ENCODE measurements around the gene FMNL2. TPM values are rescaled to one million over a fixed set of nuclear protein-coding genes. Genes with fewer than 3 reads are reported as not detected.
A peak's percentile ranks its signal among the peaks of the same experiment; 100 is the strongest.

FMNL2 gene
- total and polyA plus RNA-seq, 2 experiments from 2014 or later: 4.4 to 18.6 TPM

DNA sequence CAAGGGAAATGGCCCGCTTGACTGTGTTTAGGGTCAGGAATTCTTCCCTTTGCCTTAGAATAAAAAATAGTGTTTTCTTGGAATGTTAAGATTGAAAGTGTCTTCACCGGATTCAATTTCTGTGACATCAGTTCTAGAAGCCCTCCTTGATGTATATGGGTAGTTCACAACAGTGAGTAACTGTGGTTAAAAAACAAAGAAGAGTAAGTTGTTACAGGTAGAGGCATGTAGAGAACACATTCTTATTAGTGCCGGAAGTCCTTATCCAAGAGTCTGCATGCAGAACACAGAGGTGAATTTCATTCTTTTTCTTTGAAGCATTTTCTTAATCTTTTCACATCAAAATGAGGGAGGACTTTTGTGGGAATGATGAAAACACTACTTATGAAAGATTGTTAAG lies 105.5 kb downstream of the FMNL2 start:
- Histone ChIP-seq H3K9me3 (ENCODE audit: low read depth) (no peaks in the 10 kb centered on the region), H3K27ac (no peak overlapping the region), H3K27me3 (replicated peaks; ENCODE audit: insufficient read depth) (no peaks in the 10 kb centered on the region), H3K4me2 (ENCODE audit: unreplicated experiment) (no peak overlapping the region), H4K20me1 (ENCODE audit: insufficient read depth) (no peaks in the 10 kb centered on the region), H2AFZ (no peak overlapping the region), H3K4me3 (no peak overlapping the region), H3K9me2 (ENCODE audit: insufficient read depth) (no peaks in the 10 kb centered on the region), H3K79me2 (ENCODE audit: insufficient read depth) (peaks cover 97% of the 10 kb centered on the region), H3K9ac (no peak overlapping the region), H3K4me1 (ENCODE audit: insufficient read depth) (peaks cover 5% of the 10 kb centered on the region), H3K36me3 (ENCODE audit: low read depth) (no peaks in the 10 kb centered on the region), H3F3A (ENCODE audit: insufficient read depth) (peaks cover 5% of the 10 kb centered on the region; the same call in 1 of the 2 replicates)
- DNase-seq: no peak
- TF ChIP-seq EZH2 (IDR thresholded peaks at IDR 0.05; ENCODE audit: insufficient read depth, poor library complexity, severe bottlenecking): no peak
- TF ChIP-seq EZH2phosphoT487 (IDR thresholded peaks at IDR 0.05; ENCODE audit: insufficient read depth, low read depth): no peak
- in situ Hi-C loops (cut with MboI): no loop called here
- 99 to 100% methylated on average over 3 of the region's 3 CpGs for WGBS, 2 experiments (ENCODE audit: low coverage in 1 of 2, low lambda C conversion rate in 2 of 2, missing lambda C conversion rate in 2 of 2)

DNA sequence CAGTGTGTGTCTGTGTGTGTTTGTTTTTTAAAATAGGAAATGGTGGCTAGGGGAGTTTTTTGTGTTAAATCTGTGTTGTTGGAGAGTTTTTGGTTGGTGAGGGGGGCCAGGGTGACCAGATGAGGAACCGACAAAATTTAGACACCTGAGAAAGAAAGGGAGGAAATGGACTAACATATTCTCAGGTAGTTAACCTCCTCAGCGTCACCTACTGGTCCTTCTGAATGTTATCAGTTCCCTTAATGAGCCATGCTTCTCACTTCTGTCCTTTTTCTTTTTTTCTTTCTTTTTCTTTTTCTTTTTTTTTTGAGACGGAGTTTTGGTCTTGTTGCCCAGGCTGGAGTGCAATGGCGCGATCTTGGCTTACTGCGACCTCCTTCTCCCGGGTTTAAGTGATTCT lies 107.0 kb downstream of the FMNL2 start:
- Histone ChIP-seq H3K27ac (no peak overlapping the region), H3K4me1 (ENCODE audit: insufficient read depth) (peaks cover 18% of the 10 kb centered on the region), H3K27me3 (replicated peaks; ENCODE audit: insufficient read depth) (no peaks in the 10 kb centered on the region), H3K9me2 (ENCODE audit: insufficient read depth) (no peaks in the 10 kb centered on the region), H3K4me2 (ENCODE audit: unreplicated experiment) (no peak overlapping the region), H3K4me3 (no peak overlapping the region), H3K36me3 (ENCODE audit: low read depth) (no peaks in the 10 kb centered on the region), H3K9me3 (ENCODE audit: low read depth) (no peaks in the 10 kb centered on the region), H3K9ac (no peak overlapping the region), H4K20me1 (ENCODE audit: insufficient read depth) (no peaks in the 10 kb centered on the region), H3K79me2 (ENCODE audit: insufficient read depth) (peaks cover 83% of the 10 kb centered on the region), H2AFZ (no peak overlapping the region), H3F3A (ENCODE audit: insufficient read depth) (peaks cover 19% of the 10 kb centered on the region)
- no peak for DNase-seq
- in situ Hi-C loops (cut with MboI): no loop called here
- TF ChIP-seq EZH2 (IDR thresholded peaks at IDR 0.05; ENCODE audit: insufficient read depth, poor library complexity, severe bottlenecking): no peak
- no peak for TF ChIP-seq EZH2phosphoT487 (IDR thresholded peaks at IDR 0.05; ENCODE audit: insufficient read depth, low read depth)
- 100% methylated on average over 7 of the region's 7 CpGs for WGBS, 2 experiments (ENCODE audit: low coverage in 1 of 2, low lambda C conversion rate in 2 of 2, missing lambda C conversion rate in 2 of 2)

DNA sequence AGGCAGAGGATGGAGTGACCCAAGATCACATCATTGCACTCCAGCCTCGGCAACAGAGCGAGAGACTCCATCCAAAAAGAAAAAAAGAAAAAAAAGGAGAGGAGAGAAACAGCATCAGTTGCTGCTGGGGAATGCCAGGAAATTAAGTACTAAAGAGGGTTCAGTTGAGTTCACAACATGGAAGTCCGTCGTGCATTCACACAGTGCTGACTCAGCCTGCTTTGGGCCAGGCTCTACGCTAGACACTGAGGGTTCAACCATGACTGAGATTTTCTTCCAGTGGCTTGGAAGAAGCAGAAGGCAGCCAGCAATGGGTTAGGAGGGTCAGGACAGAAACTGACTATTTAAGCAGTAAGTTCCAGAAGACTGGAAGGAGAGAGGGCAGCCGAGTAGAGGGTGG lies 108.8 kb downstream of the FMNL2 start:
- no peaks in the 10 kb centered on the region for H3K36me3 ChIP-seq (ENCODE audit: low read depth)
- in situ Hi-C loops (cut with MboI): no loop called here
- H3K79me2 ChIP-seq (ENCODE audit: insufficient read depth): peaks cover 83% of the 10 kb centered on the region
- no peaks in the 10 kb centered on the region for H3K9me2 ChIP-seq (ENCODE audit: insufficient read depth)
- WGBS, 2 experiments (ENCODE audit: low coverage in 1 of 2, low lambda C conversion rate in 2 of 2, missing lambda C conversion rate in 2 of 2): 96 to 100% methylated on average over 6 of the region's 6 CpGs
- H3K4me1 ChIP-seq (ENCODE audit: insufficient read depth): peaks cover 20% of the 10 kb centered on the region
- no peaks in the 10 kb centered on the region for H4K20me1 ChIP-seq (ENCODE audit: insufficient read depth)
- H3K4me3 ChIP-seq: no peak overlapping the region
- H3K9ac ChIP-seq: no peak overlapping the region
- no peaks in the 10 kb centered on the region for H3K9me3 ChIP-seq (ENCODE audit: low read depth)
- H3K27ac ChIP-seq: no peak overlapping the region
- H3K4me2 ChIP-seq (ENCODE audit: unreplicated experiment): no peak overlapping the region
- no peak overlapping the region for H2AFZ ChIP-seq
- H3F3A ChIP-seq (ENCODE audit: insufficient read depth): peaks cover 31% of the 10 kb centered on the region
- no peak for DNase-seq
- no peak for TF ChIP-seq EZH2phosphoT487 (IDR thresholded peaks at IDR 0.05; ENCODE audit: insufficient read depth, low read depth)
- TF ChIP-seq EZH2 (IDR thresholded peaks at IDR 0.05; ENCODE audit: insufficient read depth, poor library complexity, severe bottlenecking): no peak
- no peaks in the 10 kb centered on the region for H3K27me3 ChIP-seq (replicated peaks; ENCODE audit: insufficient read depth)

DNA sequence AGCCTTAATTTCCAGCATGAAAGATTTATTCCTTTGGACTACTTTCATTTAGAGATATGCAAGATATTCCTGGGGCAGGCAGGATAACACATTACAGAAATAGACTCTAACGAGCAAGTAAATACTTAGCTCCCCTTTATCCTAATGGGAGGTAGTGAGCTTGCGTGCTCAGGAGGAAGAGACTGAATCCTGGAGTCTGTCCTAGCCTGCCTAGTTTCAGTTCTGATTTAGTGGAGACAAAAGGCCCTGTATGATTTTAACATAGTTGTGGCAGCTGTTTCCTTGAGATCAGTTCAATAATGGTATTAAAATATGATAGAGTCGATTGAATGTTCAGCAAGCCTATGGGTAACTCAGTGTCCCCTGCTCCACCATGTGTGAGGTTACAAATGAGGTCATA lies 109.5 kb downstream of the FMNL2 start:
- H4K20me1 ChIP-seq (ENCODE audit: insufficient read depth): no peaks in the 10 kb centered on the region
- H3K9me2 ChIP-seq (ENCODE audit: insufficient read depth): no peaks in the 10 kb centered on the region
- no peaks in the 10 kb centered on the region for H3K9me3 ChIP-seq (ENCODE audit: low read depth)
- DNase-seq: no peak
- H3F3A ChIP-seq (ENCODE audit: insufficient read depth): peaks cover 31% of the 10 kb centered on the region
- peaks cover 20% of the 10 kb centered on the region for H3K4me1 ChIP-seq (ENCODE audit: insufficient read depth)
- in situ Hi-C loops (cut with MboI): no loop called here
- H3K27me3 ChIP-seq (replicated peaks; ENCODE audit: insufficient read depth): no peaks in the 10 kb centered on the region
- no peak overlapping the region for H3K9ac ChIP-seq
- peaks cover 83% of the 10 kb centered on the region for H3K79me2 ChIP-seq (ENCODE audit: insufficient read depth)
- no peak overlapping the region for H2AFZ ChIP-seq
- no peak overlapping the region for H3K4me2 ChIP-seq (ENCODE audit: unreplicated experiment)
- TF ChIP-seq EZH2 (IDR thresholded peaks at IDR 0.05; ENCODE audit: insufficient read depth, poor library complexity, severe bottlenecking) (no peak), EZH2phosphoT487 (IDR thresholded peaks at IDR 0.05; ENCODE audit: insufficient read depth, low read depth) (no peak)
- 95 to 98% methylated on average over 3 of the region's 3 CpGs for WGBS, 2 experiments (ENCODE audit: low coverage in 1 of 2, low lambda C conversion rate in 2 of 2, missing lambda C conversion rate in 2 of 2)
- H3K4me3 ChIP-seq: no peak overlapping the region
- no peaks in the 10 kb centered on the region for H3K36me3 ChIP-seq (ENCODE audit: low read depth)
- no peak overlapping the region for H3K27ac ChIP-seq

DNA sequence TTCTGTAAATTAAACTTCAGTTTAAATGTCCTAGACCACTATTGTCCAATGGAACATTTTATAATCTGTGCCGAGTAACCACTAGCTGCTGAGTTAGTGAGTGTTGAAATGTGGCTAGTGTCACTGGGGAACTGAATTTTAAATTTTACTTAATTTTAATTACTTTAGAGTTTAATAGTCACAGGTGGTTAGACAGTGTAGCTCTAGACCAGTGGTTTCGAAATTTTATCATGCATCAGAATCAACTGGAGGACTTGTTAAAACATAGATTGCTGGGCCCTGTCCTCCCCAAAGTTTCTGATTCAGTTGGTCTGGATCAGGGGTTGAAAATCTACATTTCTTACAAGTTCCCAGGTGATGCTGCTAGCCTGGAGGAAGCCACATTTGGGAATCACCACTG lies 110.4 kb downstream of the FMNL2 start:
- peak overlapping the region; percentile 48; the same call in 1 of the 2 replicates for H3K9ac ChIP-seq
- no peaks in the 10 kb centered on the region for H3K9me3 ChIP-seq (ENCODE audit: low read depth)
- H2AFZ ChIP-seq: no peak overlapping the region
- H3K79me2 ChIP-seq (ENCODE audit: insufficient read depth): peaks cover 83% of the 10 kb centered on the region
- DNase-seq: no peak
- H4K20me1 ChIP-seq (ENCODE audit: insufficient read depth): no peaks in the 10 kb centered on the region
- WGBS, 2 experiments (ENCODE audit: low coverage in 1 of 2, low lambda C conversion rate in 2 of 2, missing lambda C conversion rate in 2 of 2): 66 to 67% methylated on average over 2 of the region's 2 CpGs
- no peak overlapping the region for H3K4me3 ChIP-seq
- H3K4me2 ChIP-seq (ENCODE audit: unreplicated experiment): peak overlapping the region; percentile 55
- peak overlapping the region; percentile 65 for H3K27ac ChIP-seq
- H3K4me1 ChIP-seq (ENCODE audit: insufficient read depth): peaks cover 20% of the 10 kb centered on the region
- H3K9me2 ChIP-seq (ENCODE audit: insufficient read depth): no peaks in the 10 kb centered on the region
- no peaks in the 10 kb centered on the region for H3K36me3 ChIP-seq (ENCODE audit: low read depth)
- TF ChIP-seq EZH2 (IDR thresholded peaks at IDR 0.05; ENCODE audit: insufficient read depth, poor library complexity, severe bottlenecking) (no peak), EZH2phosphoT487 (IDR thresholded peaks at IDR 0.05; ENCODE audit: insufficient read depth, low read depth) (no peak)
- in situ Hi-C loops (cut with MboI): no loop called here
- no peaks in the 10 kb centered on the region for H3K27me3 ChIP-seq (replicated peaks; ENCODE audit: insufficient read depth)
- H3F3A ChIP-seq (ENCODE audit: insufficient read depth): peaks cover 31% of the 10 kb centered on the region
